HepG2 (cell line): Measurements from ENCODE around the gene QSOX2. TPM values are rescaled to one million over a fixed set of nuclear protein-coding genes. Genes with fewer than 3 reads are reported as not detected.

Source experiments
- ATAC-seq: fragments of 200-7000 bp; cut with Tn5 transposase; 3 replicates; pipeline ENCODE4 v1.9.1; 2020; ENCODE audit warnings: mild to moderate bottlenecking, moderate library complexity
- BruUV-seq: library from RNA; stranded (reverse); fragments of 400-500 nt; replicated peaks from 2 replicates; lab custom pipeline; 2021; lab: Mats Ljungman, UMichigan
- CTCF ChIA-PET: fragments of 300-600 bp; formaldehyde crosslinking; extraction: SDS; loops from one replicate; lab custom pipeline; 2021; ENCODE audit warnings: low total read pairs, inconsistent platforms, low intra/inter-chr PET ratio; lab: Yijun Ruan, JAX
- POLR2A ChIA-PET: fragments of 350-600 bp; sonication (Branson Sonifier 250); formaldehyde crosslinking; loops from one replicate; lab custom pipeline; 2020; ENCODE audit warnings: antibody characterized with exemption, inconsistent platforms; lab: Yijun Ruan, JAX
- DNase-seq: peaks from one replicate; pipeline ENCODE4 v3.0.0-alpha.2; 2015; ENCODE audit warnings: low spot score
- FAIRE-seq: peaks from 3 replicates; lab custom pipeline; 2011; peaks lifted over from hg19 to GRCh38; lab: Jason Lieb, UNC
- H2AFZ ChIP-seq: one replicate; pipeline ENCODE4 v1.6.1; 2011; ENCODE audit warnings: low read length, inconsistent platforms
- H3K27ac ChIP-seq: fragments of 300-600 bp; 3 replicates; pipeline ENCODE4 v1.8.0; 2011; ENCODE audit warnings: mixed run types, mild to moderate bottlenecking, mixed read lengths, low read length, inconsistent platforms; ENCODE audit not compliant: insufficient read depth; ENCODE audit errors: extremely low read length
- H3K27me3 ChIP-seq, 2 experiments: fragments of 200-600 bp in 1 of 2; 2 replicates in 1 of 2; 3 replicates in 1 of 2; pipeline versions ENCODE4 v1.6.0 to v1.8.0; 2011; ENCODE audit warnings: low read length in 2 of 2, mild to moderate bottlenecking in 2 of 2, moderate library complexity in 2 of 2, inconsistent platforms in 1 of 2; ENCODE audit not compliant: insufficient read depth in 2 of 2, control insufficient read depth in 1 of 2
- H3K36me3 ChIP-seq, 2 experiments: fragments of 200-600 bp in 1 of 2; replicated peaks in 1 of 2; 2 replicates in 1 of 2; 3 replicates in 1 of 2; pipeline versions ENCODE4 v1.5.1 to v1.8.0; 2011; ENCODE audit warnings: low read length in 2 of 2, inconsistent platforms in 1 of 2; ENCODE audit not compliant: insufficient read depth in 2 of 2, control insufficient read depth in 1 of 2
- H3K4me1 ChIP-seq: 2 replicates; pipeline ENCODE4 v1.5.1; 2012; ENCODE audit warnings: low read length, inconsistent platforms; ENCODE audit not compliant: insufficient read depth
- H3K4me2 ChIP-seq: 2 replicates; pipeline ENCODE4 v1.6.0; 2011; ENCODE audit warnings: low read depth, low read length, inconsistent platforms
- H3K4me3 ChIP-seq, 3 experiments: fragments of 200-600 bp in 1 of 3; sonication (generic), shearing (Covaris generic) in 1 of 3; replicated peaks in 1 of 3; 2 replicates each; pipeline ENCODE4 v1.5.1; 2011 to 2016; ENCODE audit warnings: low read length in 3 of 3, inconsistent platforms in 2 of 3, low read depth in 2 of 3, mild to moderate bottlenecking in 2 of 3, control low read depth in 1 of 3, mixed read lengths in 1 of 3; ENCODE audit not compliant: insufficient read depth in 1 of 3
- H3K79me2 ChIP-seq: one replicate; pipeline ENCODE4 v1.6.1; 2011; ENCODE audit warnings: low read length, inconsistent platforms; ENCODE audit not compliant: insufficient read depth
- H3K9ac ChIP-seq: 2 replicates; pipeline ENCODE4 v1.6.0; 2011; ENCODE audit warnings: mild to moderate bottlenecking, low read depth, low read length, inconsistent platforms; ENCODE audit not compliant: insufficient read depth
- H3K9me3 ChIP-seq: 2 replicates; pipeline ENCODE4 v1.5.1; 2012; ENCODE audit warnings: mild to moderate bottlenecking, low read length
- H4K20me1 ChIP-seq: 2 replicates; pipeline ENCODE4 v1.6.0; 2011; ENCODE audit warnings: inconsistent platforms, mild to moderate bottlenecking, low read length, moderate library complexity; ENCODE audit not compliant: insufficient read depth
- MED13 ChIP-seq: sonication (generic); formaldehyde crosslinking; IDR thresholded peaks from 2 replicates; pipeline ENCODE4 v1.5.0; 2020; ENCODE audit warnings: missing genetic modification reagents
- ZMYM3 ChIP-seq: sonication (generic); formaldehyde crosslinking; IDR thresholded peaks from 2 replicates; pipeline ENCODE4 v1.5.1; 2020; ENCODE audit warnings: mild to moderate bottlenecking, missing genetic modification reagents
- WGBS: methylation state at CpG from one replicate; pipeline ENCODE4 v1.1.6; 2017; ENCODE audit warnings: low lambda C conversion rate; 5-methylcytosine and 5-hydroxymethylcytosine counted together
- in situ Hi-C: cut with HindIII; loops from 2 replicates; pipeline ENCODE4 v1.10.0; 2017; ENCODE audit warnings: low pct_unique_long_range_greater_than_20kb; ENCODE audit not compliant: extremely low pct_ligation_motif_present
- intact Hi-C: fragments of 100-400 bp; cut with micrococcal nuclease; formaldehyde crosslinking; loops from one replicate; pipeline ENCODE4 v1.10.0; 2022; ENCODE audit not compliant: unreplicated experiment
- polyA plus RNA-seq, 8 experiments: library from polyadenylated mRNA; depleted of rRNA in 3 of 8; stranded (reverse) in 7 of 8; unstranded in 1 of 8; fragments of >200 nt; fragmentation: Illumina TruSeq in 4 of 8; extraction: Trizol in 4 of 8; gene quantifications; 2 replicates each; pipeline versions ENCODE4 v1.2.1 to v1.2.3, GENCODE V29; 2011 to 2016; ENCODE audit warnings: low read depth in 4 of 8, missing spikeins in 1 of 8, mixed read lengths in 1 of 8; ENCODE audit not compliant: insufficient read depth in 1 of 8
- total RNA-seq, 5 experiments: library from RNA; depleted of rRNA; stranded (reverse); fragments of >200 nt; fragmentation: Illumina TruSeq; extraction: Trizol; gene quantifications; 2 replicates each; pipeline ENCODE4 v1.2.3, GENCODE V29; 2016; ENCODE audit warnings: low read depth in 1 of 5
- TF ChIP-seq, protein P1 (sequence below): sonication (generic); formaldehyde crosslinking; IDR thresholded peaks from 2 replicates; pipeline ENCODE4 v1.4.0; 2020; ENCODE audit warnings: missing genetic modification reagents, borderline replicate concordance
- TF ChIP-seq, protein P2 (sequence below): IDR thresholded peaks from 2 replicates; pipeline ENCODE4 v1.4.0; 2020; ENCODE audit warnings: mild to moderate bottlenecking, missing genetic modification reagents

The QSOX2 gene
- total and polyA plus RNA-seq, 2 of the 13 experiments (the other 11 are each of a cell fraction or from before 2014, with no cell fraction given) = 27.1 to 42.1 TPM

- POLR2A ChIA-PET = no interaction called here
- Histone ChIP-seq H3K9me3 (no peaks in the 10 kb centered on the region), H3K36me3 (no peaks in the 10 kb centered on the region), H3K27ac (no peak overlapping the region), H3K4me2 (no peak overlapping the region), H3K27me3 (peaks cover 16 to 60% of the 10 kb centered on the region in 2 experiments), H3K4me1 (peaks cover 42% of the 10 kb centered on the region), H4K20me1 (peaks cover 6% of the 10 kb centered on the region), H3K4me3 (no peak overlapping the region), H3K9ac (no peak overlapping the region), H3K79me2 (peaks cover 16% of the 10 kb centered on the region), H2AFZ (no peak overlapping the region)
- no peak for DNase-seq
- intact Hi-C loops (loop anchor here (5.0 kb wide), 2 partner anchors 379 to 1729 kb away; no protein-coding TSS in a partner anchor), in situ Hi-C loops (no loop called here)
- FAIRE-seq = no peak
- BruUV-seq = no TSS peak
- 67% methylated on average over 21 of the region's 24 CpGs for WGBS
- ATAC-seq = no peak
- TF ChIP-seq ZMYM3 (CRISPR knock-in tag) (no peak), MED13 (CRISPR knock-in tag) (no peak)
- TF ChIP-seq, protein P1, sequence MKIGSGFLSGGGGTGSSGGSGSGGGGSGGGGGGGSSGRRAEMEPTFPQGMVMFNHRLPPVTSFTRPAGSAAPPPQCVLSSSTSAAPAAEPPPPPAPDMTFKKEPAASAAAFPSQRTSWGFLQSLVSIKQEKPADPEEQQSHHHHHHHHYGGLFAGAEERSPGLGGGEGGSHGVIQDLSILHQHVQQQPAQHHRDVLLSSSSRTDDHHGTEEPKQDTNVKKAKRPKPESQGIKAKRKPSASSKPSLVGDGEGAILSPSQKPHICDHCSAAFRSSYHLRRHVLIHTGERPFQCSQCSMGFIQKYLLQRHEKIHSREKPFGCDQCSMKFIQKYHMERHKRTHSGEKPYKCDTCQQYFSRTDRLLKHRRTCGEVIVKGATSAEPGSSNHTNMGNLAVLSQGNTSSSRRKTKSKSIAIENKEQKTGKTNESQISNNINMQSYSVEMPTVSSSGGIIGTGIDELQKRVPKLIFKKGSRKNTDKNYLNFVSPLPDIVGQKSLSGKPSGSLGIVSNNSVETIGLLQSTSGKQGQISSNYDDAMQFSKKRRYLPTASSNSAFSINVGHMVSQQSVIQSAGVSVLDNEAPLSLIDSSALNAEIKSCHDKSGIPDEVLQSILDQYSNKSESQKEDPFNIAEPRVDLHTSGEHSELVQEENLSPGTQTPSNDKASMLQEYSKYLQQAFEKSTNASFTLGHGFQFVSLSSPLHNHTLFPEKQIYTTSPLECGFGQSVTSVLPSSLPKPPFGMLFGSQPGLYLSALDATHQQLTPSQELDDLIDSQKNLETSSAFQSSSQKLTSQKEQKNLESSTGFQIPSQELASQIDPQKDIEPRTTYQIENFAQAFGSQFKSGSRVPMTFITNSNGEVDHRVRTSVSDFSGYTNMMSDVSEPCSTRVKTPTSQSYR (CRISPR knock-in tag) = 0 out of 2 replicates have a peak, but pooled peaks have one; percentile 21
- TF ChIP-seq, protein P2, sequence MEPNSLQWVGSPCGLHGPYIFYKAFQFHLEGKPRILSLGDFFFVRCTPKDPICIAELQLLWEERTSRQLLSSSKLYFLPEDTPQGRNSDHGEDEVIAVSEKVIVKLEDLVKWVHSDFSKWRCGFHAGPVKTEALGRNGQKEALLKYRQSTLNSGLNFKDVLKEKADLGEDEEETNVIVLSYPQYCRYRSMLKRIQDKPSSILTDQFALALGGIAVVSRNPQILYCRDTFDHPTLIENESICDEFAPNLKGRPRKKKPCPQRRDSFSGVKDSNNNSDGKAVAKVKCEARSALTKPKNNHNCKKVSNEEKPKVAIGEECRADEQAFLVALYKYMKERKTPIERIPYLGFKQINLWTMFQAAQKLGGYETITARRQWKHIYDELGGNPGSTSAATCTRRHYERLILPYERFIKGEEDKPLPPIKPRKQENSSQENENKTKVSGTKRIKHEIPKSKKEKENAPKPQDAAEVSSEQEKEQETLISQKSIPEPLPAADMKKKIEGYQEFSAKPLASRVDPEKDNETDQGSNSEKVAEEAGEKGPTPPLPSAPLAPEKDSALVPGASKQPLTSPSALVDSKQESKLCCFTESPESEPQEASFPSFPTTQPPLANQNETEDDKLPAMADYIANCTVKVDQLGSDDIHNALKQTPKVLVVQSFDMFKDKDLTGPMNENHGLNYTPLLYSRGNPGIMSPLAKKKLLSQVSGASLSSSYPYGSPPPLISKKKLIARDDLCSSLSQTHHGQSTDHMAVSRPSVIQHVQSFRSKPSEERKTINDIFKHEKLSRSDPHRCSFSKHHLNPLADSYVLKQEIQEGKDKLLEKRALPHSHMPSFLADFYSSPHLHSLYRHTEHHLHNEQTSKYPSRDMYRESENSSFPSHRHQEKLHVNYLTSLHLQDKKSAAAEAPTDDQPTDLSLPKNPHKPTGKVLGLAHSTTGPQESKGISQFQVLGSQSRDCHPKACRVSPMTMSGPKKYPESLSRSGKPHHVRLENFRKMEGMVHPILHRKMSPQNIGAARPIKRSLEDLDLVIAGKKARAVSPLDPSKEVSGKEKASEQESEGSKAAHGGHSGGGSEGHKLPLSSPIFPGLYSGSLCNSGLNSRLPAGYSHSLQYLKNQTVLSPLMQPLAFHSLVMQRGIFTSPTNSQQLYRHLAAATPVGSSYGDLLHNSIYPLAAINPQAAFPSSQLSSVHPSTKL (CRISPR knock-in tag) = no peak
- CTCF ChIA-PET = no interaction called here
Observed at GRCh38 chr9:136247947-136248637, 2.5 kb upstream of the QSOX2 start.
